Suppressor macrophage treated with lipopolysaccharide for 1 hour (primary cell): ENCODE results near the gene ZNF782.
A peak's percentile ranks its signal among the peaks of the same experiment; 100 is the strongest.
"Not testable (repeated sequence)": the region's sequence is repeated elsewhere in the genome, so short reads cannot be mapped to it uniquely, and the experiment has no call there.

Source experiments
- DNase-seq, 3 donors: peaks; one replicate each; pipeline ENCODE4 v3.0.0-alpha.2; 2020 to 2022

ZNF782 gene

GRCh38 chr9:96852676-96853075 is 1.6 kb downstream of the ZNF782 start:
- no peak for DNase-seq

DNA sequence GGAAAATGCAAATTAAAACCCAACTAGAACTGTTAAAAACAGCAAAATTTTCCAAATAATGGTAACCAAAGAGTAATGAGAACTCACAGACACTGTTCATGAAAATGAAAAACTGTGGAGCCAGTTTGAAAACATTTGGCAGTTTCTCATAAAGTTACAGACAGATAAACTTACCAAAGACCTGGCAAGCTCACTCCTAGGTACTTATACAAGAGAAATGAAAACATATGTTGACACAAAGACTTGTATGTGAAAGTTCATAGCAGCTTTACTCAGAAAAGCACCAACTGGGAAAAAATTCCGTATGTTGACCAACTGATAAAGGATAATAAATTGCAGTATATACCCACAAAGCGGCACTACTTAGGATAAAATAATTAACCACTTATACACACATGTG is 10.3 kb downstream of the ZNF782 start:
- DNase-seq = no peak

- peak in 1 of 3 donors; percentile 3 for DNase-seq
These were observed 35.8 kb downstream of the ZNF782 start for GRCh38 chr9:96818533-96818932.

GRCh38 chr9:96817973-96818372 is 36.3 kb downstream of the ZNF782 start:
- DNase-seq = no peak

- DNase-seq = no peak
These were observed 40.7 kb downstream of the ZNF782 start for GRCh38 chr9:96813607-96814006.

GRCh38 chr9:96798959-96799358 is 55.4 kb downstream of the ZNF782 start:
- DNase-seq = not testable (repeated sequence)

DNA sequence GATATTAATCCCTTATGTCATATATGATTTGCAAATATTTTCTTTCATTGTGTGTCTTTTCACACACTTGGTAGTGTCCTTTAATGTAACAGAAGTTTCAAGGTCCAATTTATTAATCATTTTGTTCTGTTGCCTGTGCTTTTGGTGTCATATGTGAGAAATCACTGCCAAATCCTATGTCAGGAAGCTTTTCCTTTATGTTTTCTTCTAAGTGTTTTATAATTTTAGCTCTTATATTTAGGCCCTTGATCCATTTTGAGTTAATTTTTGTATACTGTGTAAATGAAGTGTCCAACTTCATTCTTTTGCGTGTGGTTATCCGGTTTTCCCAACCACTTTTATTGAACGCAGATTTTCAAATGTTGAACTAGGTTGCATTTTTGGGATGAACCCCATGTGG is 70.3 kb downstream of the ZNF782 start:
- DNase-seq = no peak

GRCh38 chr9:96782235-96782634 is 72.1 kb downstream of the ZNF782 start:
- DNase-seq = no peak

GRCh38 chr9:96781552-96781951 is 72.8 kb downstream of the ZNF782 start:
- DNase-seq = no peak

GRCh38 chr9:96779089-96779488 is 75.2 kb downstream of the ZNF782 start:
- peak in 1 of 3 donors; percentile 13 for DNase-seq

GRCh38 chr9:96777426-96777864 is 76.9 kb downstream of the ZNF782 start:
- DNase-seq = no peak

DNA sequence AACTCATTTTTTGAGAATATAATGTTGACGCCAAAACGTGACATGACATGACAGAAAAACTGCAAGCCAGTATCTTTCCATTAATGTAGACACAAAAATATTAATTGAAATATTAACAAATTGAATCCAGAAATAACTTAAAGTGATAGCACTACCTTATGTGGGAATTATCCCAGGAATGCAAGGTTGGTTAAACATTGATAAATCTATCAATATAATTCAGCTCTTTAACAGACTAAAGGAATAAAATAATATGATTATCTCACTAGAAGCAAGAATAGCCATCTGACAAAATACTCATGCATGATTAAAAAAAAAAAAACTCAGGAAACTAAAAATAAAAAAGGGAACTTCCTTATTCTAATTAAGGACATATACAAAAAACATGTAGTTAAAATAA is 83.2 kb downstream of the ZNF782 start:
- no peak for DNase-seq

GRCh38 chr9:96769989-96770388 is 84.3 kb downstream of the ZNF782 start:
- no peak for DNase-seq
